NB4 (cell line): Measurements from ENCODE around the gene SMIM31.

Source experiments
- CTCF ChIP-seq: IDR thresholded peaks from one replicate; pipeline ENCODE4 v1.5.1; 2012; ENCODE audit warnings: low read depth, low read length
- MAX ChIP-seq: IDR thresholded peaks from 2 replicates; pipeline ENCODE4 v1.6.1; 2011; ENCODE audit warnings: low read depth, low read length
- MYC ChIP-seq: IDR thresholded peaks from 2 replicates; pipeline ENCODE4 v1.6.1; 2011; ENCODE audit warnings: low read depth, low read length

GRCh38 chr4:164779811-164780216 lies 25.9 kb downstream of the SMIM31 start:
- peak; percentile 75 for TF ChIP-seq CTCF
- TF ChIP-seq MAX: no peak
- TF ChIP-seq MYC: no peak
